Body of pancreas (tissue), 4 donors: ENCODE measurements around the gene FBLN2. TPM values are rescaled to one million over a fixed set of nuclear protein-coding genes. Genes with fewer than 3 reads are reported as not detected.

ENCODE experiments used
- ATAC-seq: fragments of 150-250 bp; one replicate; pipeline ENCODE4 v1.9.1; 2016
- DNase-seq, 4 donors: peaks; one replicate each; pipeline ENCODE4 v3.0.0-alpha.2; 2019
- H3K27ac ChIP-seq, 4 donors: fragments of 200-600 bp; sonication (generic); 1 replicate in 3 of 4; 2 replicates in 1 of 4; pipeline versions ENCODE4 v1.5.1 to v1.6.1; 2016 to 2019; ENCODE audit warnings: mild to moderate bottlenecking in 1 of 4, mixed read lengths in 1 of 4, moderate library complexity in 1 of 4
- H3K27me3 ChIP-seq, 2 donors: fragments of 200-600 bp; sonication (generic); one replicate each; pipeline ENCODE4 v1.6.0; 2016; ENCODE audit warnings: mild to moderate bottlenecking in 1 of 2
- H3K36me3 ChIP-seq, 2 donors: fragments of 200-600 bp; sonication (generic); replicated peaks in 1 of 2; 2 replicates each; pipeline ENCODE4 v1.5.1; 2016; ENCODE audit warnings: low read depth in 2 of 2; ENCODE audit not compliant: insufficient read depth in 1 of 2
- H3K4me1 ChIP-seq: fragments of 200-600 bp; sonication (generic); one replicate; pipeline ENCODE4 v1.6.0; 2016
- H3K4me3 ChIP-seq, 2 donors: fragments of 200-600 bp; sonication (generic); 1 replicate in 1 of 2; 2 replicates in 1 of 2; pipeline ENCODE4 v1.5.1; 2016 to 2019
- H3K9me3 ChIP-seq, 3 donors: fragments of 200-600 bp; sonication (generic); 1 replicate in 2 of 3; 2 replicates in 1 of 3; pipeline ENCODE4 v1.5.1; 2016
- POLR2A ChIP-seq, 3 donors: fragments of 450-650 bp; IDR thresholded peaks; one replicate each; pipeline ENCODE4 v1.6.1; 2016; ENCODE audit warnings: antibody characterized with exemption in 3 of 3, mild to moderate bottlenecking in 2 of 3
- WGBS, 2 donors: methylation state at CpG; one replicate each; pipeline ENCODE4 v1.1.5; 2017; 5-methylcytosine and 5-hydroxymethylcytosine counted together
- intact Hi-C: fragments of 100-400 bp; cut with DNase I; formaldehyde crosslinking; loops from one replicate; pipeline ENCODE4 v1.15.1; 2023
- total RNA-seq, 2 donors: library from RNA; depleted of rRNA; stranded (reverse); fragments of >200 nt; gene quantifications; one replicate each; pipeline ENCODE4 v1.1.0, GENCODE V29; 2016
- TF ChIP-seq, protein P1 (sequence below), 7 experiments: fragments of 450-650 bp in 4 of 7; fragments of 200-600 bp in 3 of 7; sonication (generic) in 3 of 7; IDR thresholded peaks; one replicate each; pipeline ENCODE4 v1.5.1; 2016 to 2019; ENCODE audit warnings: antibody characterized with exemption in 7 of 7

FBLN2 gene
- total RNA-seq, 2 donors from 2014 or later = 18.9 to 54.7 TPM

DNA sequence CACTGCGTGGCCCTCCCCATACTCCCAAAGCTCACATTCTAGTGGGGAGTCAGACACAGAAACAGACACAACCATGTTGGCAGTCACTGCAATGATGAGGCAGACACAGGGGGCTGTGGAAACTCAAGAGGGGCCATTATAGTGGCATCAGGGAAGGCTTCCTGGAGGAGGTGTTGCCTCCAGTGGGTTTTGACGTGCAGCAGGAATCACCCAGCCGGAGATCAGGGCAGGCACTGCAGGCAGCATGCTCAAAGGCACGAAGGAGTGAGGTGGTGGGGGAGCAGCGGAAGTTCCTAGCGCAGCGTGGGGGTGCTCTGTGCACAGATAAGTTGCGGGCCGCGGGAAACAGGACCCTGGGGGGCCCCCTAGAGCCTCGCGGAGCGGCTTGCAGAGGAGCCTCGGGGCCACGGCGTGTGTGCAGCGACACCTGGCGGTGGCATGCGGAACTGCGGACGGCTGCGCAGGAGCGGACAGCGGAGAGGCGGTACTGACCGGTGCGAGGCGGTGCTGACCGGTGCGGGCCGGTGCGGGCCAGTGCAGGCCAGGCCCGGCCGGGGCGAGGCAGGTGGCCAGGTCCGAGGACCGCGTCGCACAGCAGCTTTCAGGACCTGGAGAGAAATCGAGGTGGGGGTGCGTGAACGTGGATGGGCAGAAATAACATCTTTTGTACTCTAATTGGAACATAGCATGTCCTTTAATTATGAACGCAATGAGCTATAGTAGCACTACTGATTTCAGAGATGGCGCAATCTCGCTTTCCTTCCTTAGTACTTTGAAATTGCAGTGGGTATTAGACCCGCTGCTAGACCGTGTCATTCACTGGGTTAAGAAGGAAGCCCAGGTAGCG lies 101.5 kb downstream of the FBLN2 start:
- peaks cover 19% of the 10 kb centered on the region for H3K4me1 ChIP-seq
- peak; percentile 62 to 82 (median 74) for DNase-seq
- TF ChIP-seq, protein P1, sequence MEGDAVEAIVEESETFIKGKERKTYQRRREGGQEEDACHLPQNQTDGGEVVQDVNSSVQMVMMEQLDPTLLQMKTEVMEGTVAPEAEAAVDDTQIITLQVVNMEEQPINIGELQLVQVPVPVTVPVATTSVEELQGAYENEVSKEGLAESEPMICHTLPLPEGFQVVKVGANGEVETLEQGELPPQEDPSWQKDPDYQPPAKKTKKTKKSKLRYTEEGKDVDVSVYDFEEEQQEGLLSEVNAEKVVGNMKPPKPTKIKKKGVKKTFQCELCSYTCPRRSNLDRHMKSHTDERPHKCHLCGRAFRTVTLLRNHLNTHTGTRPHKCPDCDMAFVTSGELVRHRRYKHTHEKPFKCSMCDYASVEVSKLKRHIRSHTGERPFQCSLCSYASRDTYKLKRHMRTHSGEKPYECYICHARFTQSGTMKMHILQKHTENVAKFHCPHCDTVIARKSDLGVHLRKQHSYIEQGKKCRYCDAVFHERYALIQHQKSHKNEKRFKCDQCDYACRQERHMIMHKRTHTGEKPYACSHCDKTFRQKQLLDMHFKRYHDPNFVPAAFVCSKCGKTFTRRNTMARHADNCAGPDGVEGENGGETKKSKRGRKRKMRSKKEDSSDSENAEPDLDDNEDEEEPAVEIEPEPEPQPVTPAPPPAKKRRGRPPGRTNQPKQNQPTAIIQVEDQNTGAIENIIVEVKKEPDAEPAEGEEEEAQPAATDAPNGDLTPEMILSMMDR (IDR thresholded peaks at IDR 0.05) = peak; percentile 88 to 99 (median 98)
- no peak for TF ChIP-seq POLR2A (IDR thresholded peaks at IDR 0.05)
- H3K9me3 ChIP-seq = no peaks in the 10 kb centered on the region
- H3K4me3 ChIP-seq = no peak overlapping the region
- intact Hi-C loops = no loop called here
- peaks cover 0 to 13% of the 10 kb centered on the region in 2 donors for H3K27me3 ChIP-seq
- no peaks in the 10 kb centered on the region for H3K36me3 ChIP-seq
- 16 to 21% methylated on average over 43 to 48 of the region's 48 CpGs for WGBS, 2 donors
- ATAC-seq = peak; percentile 68
- H3K27ac ChIP-seq = no peak overlapping the region

DNA sequence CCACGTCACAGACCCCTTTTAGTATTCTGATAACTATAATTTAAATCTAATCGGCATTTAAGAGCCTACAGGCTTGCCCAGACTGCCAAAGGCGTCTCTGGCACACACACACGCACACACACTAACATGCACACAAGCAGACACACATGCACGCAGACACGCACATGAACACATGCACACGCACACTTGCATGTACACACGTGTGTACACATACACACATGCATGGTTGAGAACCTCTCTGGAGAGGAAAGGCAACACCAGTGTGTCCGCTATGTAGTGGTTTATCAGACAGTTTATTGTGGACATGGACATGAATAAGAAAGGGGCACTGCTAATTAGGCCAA lies 102.1 kb downstream of the FBLN2 start:
- 73 to 75% methylated on average over 5 to 9 of the region's 9 CpGs for WGBS, 2 donors
- intact Hi-C loops = no loop called here
- Histone ChIP-seq H3K4me3 (no peak overlapping the region), H3K36me3 (no peaks in the 10 kb centered on the region), H3K27me3 (peaks cover 0 to 13% of the 10 kb centered on the region in 2 donors), H3K4me1 (peaks cover 21% of the 10 kb centered on the region), H3K9me3 (no peaks in the 10 kb centered on the region), H3K27ac (no peak overlapping the region)
- TF ChIP-seq POLR2A (IDR thresholded peaks at IDR 0.05) = no peak
- TF ChIP-seq, protein P1 (IDR thresholded peaks at IDR 0.05) = no peak
- DNase-seq = no peak
- no peak for ATAC-seq

DNA sequence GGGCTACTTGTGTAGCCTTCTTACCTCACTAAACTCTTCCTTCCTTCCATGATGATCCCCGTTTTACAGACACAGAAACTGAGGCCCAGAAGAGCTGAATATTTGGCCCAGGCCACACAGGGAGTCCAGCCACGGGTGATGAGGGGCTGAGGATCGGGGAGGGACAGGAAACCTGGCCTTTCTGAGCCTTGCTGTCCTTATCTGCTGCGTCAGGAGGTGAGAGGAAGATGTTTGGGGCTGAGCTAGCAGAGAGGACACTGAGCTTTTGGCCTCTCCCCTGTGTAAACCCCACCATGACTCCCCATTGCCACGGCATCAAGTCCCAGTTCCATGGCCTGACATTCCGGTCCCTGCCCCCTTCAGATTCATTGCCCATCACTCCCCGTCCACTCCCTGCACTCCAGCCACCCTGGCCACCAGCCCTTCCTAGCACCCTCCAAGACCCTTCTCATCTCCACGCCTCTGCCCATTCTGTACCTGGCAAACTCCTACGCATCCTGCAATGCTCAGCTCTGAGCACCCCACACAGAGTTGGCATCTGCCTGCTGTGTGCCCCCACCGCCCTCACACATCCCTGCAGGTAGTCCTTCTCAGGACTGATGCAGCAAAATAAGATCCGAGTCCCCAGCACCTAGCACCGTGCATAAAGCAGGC lies 103.0 kb downstream of the FBLN2 start:
- no peak for TF ChIP-seq POLR2A (IDR thresholded peaks at IDR 0.05)
- TF ChIP-seq, protein P1 (IDR thresholded peaks at IDR 0.05) = no peak

GRCh38 chr3:13652728-13653127 lies 103.8 kb downstream of the FBLN2 start:
- DNase-seq = no peak
- no peak overlapping the region for H3K27ac ChIP-seq

More for the DNA sequence above, 103.0 kb downstream of the FBLN2 start:
- peaks cover 21% of the 10 kb centered on the region for H3K4me1 ChIP-seq
- 79 to 87% methylated on average over 12 of the region's 12 CpGs for WGBS, 2 donors
- intact Hi-C loops = loop anchor here (2.0 kb wide), 1 partner anchor 157 kb away; no protein-coding TSS in a partner anchor
- H3K4me3 ChIP-seq = no peak overlapping the region
- ATAC-seq (no peak), DNase-seq (no peak)
- H3K27me3 ChIP-seq = peaks cover 0 to 13% of the 10 kb centered on the region in 2 donors
- H3K36me3 ChIP-seq = no peaks in the 10 kb centered on the region
- H3K27ac ChIP-seq = no peak overlapping the region
- no peaks in the 10 kb centered on the region for H3K9me3 ChIP-seq

More at GRCh38 chr3:13652728-13653127, 103.8 kb downstream of the FBLN2 start:
- TF ChIP-seq, protein P1 (IDR thresholded peaks at IDR 0.05) = no peak
- no peak for TF ChIP-seq POLR2A (IDR thresholded peaks at IDR 0.05)
- no peak for ATAC-seq
- H3K36me3 ChIP-seq = no peaks in the 10 kb centered on the region
- WGBS, 2 donors = 65 to 68% methylated on average over 2 to 4 of the region's 4 CpGs
- peaks cover 0 to 11% of the 10 kb centered on the region in 2 donors for H3K27me3 ChIP-seq
- no peak overlapping the region for H3K4me3 ChIP-seq
- H3K9me3 ChIP-seq = no peaks in the 10 kb centered on the region
- H3K4me1 ChIP-seq = peaks cover 19% of the 10 kb centered on the region
- intact Hi-C loops = loop anchor here (2.0 kb wide), 1 partner anchor 158 kb away; no protein-coding TSS in a partner anchor
